PC-3 (cell line): ENCODE measurements around the gene KCNQ1.

Source experiments
- EZH2 ChIP-seq: fragments of 300-600 bp; sonication (generic); IDR thresholded peaks from one replicate; pipeline ENCODE4 v1.6.1; 2017; ENCODE audit warnings: antibody characterized with exemption, mild to moderate bottlenecking, low read length; ENCODE audit not compliant: unreplicated experiment
- EZH2phosphoT487 ChIP-seq: fragments of 300-600 bp; sonication (generic); IDR thresholded peaks from 2 replicates; pipeline ENCODE4 v1.6.1; 2018; ENCODE audit warnings: mild to moderate bottlenecking, antibody characterized with exemption, low read length, borderline replicate concordance
- TF ChIP-seq, protein P1 (sequence below): fragments of 300-600 bp; sonication (generic); conservative IDR thresholded peaks from 2 replicates; pipeline ENCODE4 v1.5.1; 2017; ENCODE audit warnings: antibody characterized with exemption, low read depth, mild to moderate bottlenecking, low read length

DNA sequence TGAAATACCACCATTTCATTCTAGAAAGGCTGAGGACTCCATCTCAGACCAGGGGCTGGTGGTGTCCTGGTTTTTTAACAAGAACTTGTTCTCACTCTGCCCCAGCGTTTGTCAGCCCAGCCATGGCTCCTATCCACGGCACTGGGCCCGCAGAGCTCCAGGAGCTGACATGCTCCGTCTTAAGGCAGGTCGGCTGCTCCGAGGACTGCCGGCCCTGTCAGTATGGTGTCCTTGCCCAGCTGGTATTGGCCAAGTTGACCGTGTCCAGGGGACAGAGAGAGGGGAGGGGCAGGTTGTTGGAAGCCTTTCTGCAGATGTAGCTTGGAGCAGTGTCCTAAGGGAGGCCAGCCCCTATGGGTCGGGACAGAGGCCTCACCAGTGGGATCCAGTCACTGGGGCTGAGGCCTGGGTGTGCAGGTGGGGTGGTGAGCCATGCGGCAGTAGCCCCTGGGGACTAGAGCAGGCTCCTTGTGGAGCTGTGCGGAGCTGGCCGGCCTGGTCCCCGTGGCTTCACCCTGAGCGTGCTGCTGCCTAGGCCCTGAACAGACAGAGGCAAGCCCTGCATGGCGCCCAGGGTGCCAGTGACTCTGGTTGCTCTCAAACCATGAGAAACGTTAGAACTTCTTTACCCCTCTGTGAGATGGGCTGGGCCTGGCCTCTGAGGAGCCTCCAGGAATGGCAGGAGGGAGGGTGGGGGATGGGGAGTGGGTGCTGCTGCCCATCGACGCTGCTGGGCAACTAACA lies 294.9 kb downstream of the KCNQ1 start:
- TF ChIP-seq, protein P1, sequence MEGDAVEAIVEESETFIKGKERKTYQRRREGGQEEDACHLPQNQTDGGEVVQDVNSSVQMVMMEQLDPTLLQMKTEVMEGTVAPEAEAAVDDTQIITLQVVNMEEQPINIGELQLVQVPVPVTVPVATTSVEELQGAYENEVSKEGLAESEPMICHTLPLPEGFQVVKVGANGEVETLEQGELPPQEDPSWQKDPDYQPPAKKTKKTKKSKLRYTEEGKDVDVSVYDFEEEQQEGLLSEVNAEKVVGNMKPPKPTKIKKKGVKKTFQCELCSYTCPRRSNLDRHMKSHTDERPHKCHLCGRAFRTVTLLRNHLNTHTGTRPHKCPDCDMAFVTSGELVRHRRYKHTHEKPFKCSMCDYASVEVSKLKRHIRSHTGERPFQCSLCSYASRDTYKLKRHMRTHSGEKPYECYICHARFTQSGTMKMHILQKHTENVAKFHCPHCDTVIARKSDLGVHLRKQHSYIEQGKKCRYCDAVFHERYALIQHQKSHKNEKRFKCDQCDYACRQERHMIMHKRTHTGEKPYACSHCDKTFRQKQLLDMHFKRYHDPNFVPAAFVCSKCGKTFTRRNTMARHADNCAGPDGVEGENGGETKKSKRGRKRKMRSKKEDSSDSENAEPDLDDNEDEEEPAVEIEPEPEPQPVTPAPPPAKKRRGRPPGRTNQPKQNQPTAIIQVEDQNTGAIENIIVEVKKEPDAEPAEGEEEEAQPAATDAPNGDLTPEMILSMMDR, result no peak
- no peak for TF ChIP-seq EZH2
- no peak for TF ChIP-seq EZH2phosphoT487
